ENCODE results near the gene SLC28A2. TPM values are rescaled to one million over a fixed set of nuclear protein-coding genes. Genes with fewer than 3 reads are reported as not detected.

SLC28A2 gene
- total RNA-seq (not detected), polyA plus RNA-seq (not detected)
- long read RNA-seq, donor 1 = 0 reads
- long read RNA-seq, donor 2 = 0 reads
- long read RNA-seq, donor 3, partial matches to known transcripts = 0 of 1 reads
- long read RNA-seq, donor 3, other reads (novel, unspliced or antisense) = 1 of 1 reads
- long read RNA-seq, donor 4 = 0 reads

GRCh38 chr15:45251888-45252287 is at the start of gene SLC28A2:
TSS of gene SLC28A2 (plus strand) at chr15:45252234. CDS start at chr15:45253216, 982 bp downstream.
- intact Hi-C loops (cut with DNase I) = no loop called here

GRCh38 chr15:45203182-45203581 is 48.9 kb upstream of the SLC28A2 start:
- ATAC-seq = peak in 1 of 2 donors; percentile 2
- Histone ChIP-seq H3K27me3 (ENCODE audit: control insufficient read depth, insufficient read depth) (no peaks in the 10 kb centered on the region), H3K4me3 (ENCODE audit: low read length) (no peak overlapping the region), H3K27ac (ENCODE audit: low read length) (peak overlapping the region; percentile 59), H3K4me1 (ENCODE audit: control insufficient read depth, insufficient read depth, low read length) (peaks cover 2% of the 10 kb centered on the region), H3K9me3 (ENCODE audit: control insufficient read depth, low read length) (no peaks in the 10 kb centered on the region)
- DNase-seq = peak in 2 of 3 donors; percentile 56 to 81
- intact Hi-C loops (cut with DNase I) = loop anchor here in 3 of 4 donors (5.0 to 10.0 kb wide), 5 partner anchors 36 to 199 kb away; partner anchors contain the start of gene GATM (in 1 of the 3)
- 22% methylated on average over 4 of the region's 4 CpGs for WGBS

More at GRCh38 chr15:45251888-45252287, at the start of gene SLC28A2:
- 96% methylated on average over 15 of the region's 15 CpGs for WGBS
- DNase-seq (no peak), ATAC-seq (no peak)
- Histone ChIP-seq H3K4me3 (ENCODE audit: low read length) (no peak within 1 kb of the TSS), H3K27ac (ENCODE audit: low read length) (no peak within 1 kb of the TSS), H3K9me3 (ENCODE audit: control insufficient read depth, low read length) (no peaks in the 10 kb centered on the region), H3K27me3 (ENCODE audit: control insufficient read depth, insufficient read depth) (no peaks in the 10 kb centered on the region), H3K4me1 (ENCODE audit: control insufficient read depth, insufficient read depth, low read length) (no peaks in the 10 kb centered on the region)

- intact Hi-C loops (cut with DNase I) = loop anchor here in 2 of 4 donors (10.0 kb wide), 2 partner anchors 60 to 170 kb away; partner anchors contain the start of gene GATM (in 1 of the 2)
- DNase-seq = peak in 2 of 3 donors; percentile 49 to 69
- under 1% methylated on average over 2 of the region's 2 CpGs for WGBS
Observed at GRCh38 chr15:45205192-45205591, 46.8 kb upstream of the SLC28A2 start.

GRCh38 chr15:45212493-45212892 is 39.5 kb upstream of the SLC28A2 start:
- no peak for ATAC-seq
- H3K4me1 ChIP-seq (ENCODE audit: control insufficient read depth, insufficient read depth, low read length) = no peaks in the 10 kb centered on the region
- H3K27ac ChIP-seq (ENCODE audit: low read length) = no peak overlapping the region
- no peak overlapping the region for H3K4me3 ChIP-seq (ENCODE audit: low read length)
- H3K9me3 ChIP-seq (ENCODE audit: control insufficient read depth, low read length) = no peaks in the 10 kb centered on the region
- 84% methylated on average over 1 of the region's 1 CpG for WGBS
- no peaks in the 10 kb centered on the region for H3K27me3 ChIP-seq (ENCODE audit: control insufficient read depth, insufficient read depth)
- intact Hi-C loops (cut with DNase I) = no loop called here
- no peak for DNase-seq

More at GRCh38 chr15:45205192-45205591, 46.8 kb upstream of the SLC28A2 start:
- Histone ChIP-seq H3K27ac (ENCODE audit: low read length) (no peak overlapping the region), H3K9me3 (ENCODE audit: control insufficient read depth, low read length) (no peaks in the 10 kb centered on the region), H3K27me3 (ENCODE audit: control insufficient read depth, insufficient read depth) (no peaks in the 10 kb centered on the region), H3K4me3 (ENCODE audit: low read length) (no peak overlapping the region), H3K4me1 (ENCODE audit: control insufficient read depth, insufficient read depth, low read length) (peaks cover 2% of the 10 kb centered on the region)
- no peak for ATAC-seq

- Histone ChIP-seq H3K4me1 (ENCODE audit: control insufficient read depth, insufficient read depth, low read length) (no peaks in the 10 kb centered on the region), H3K4me3 (ENCODE audit: low read length) (no peak overlapping the region), H3K27ac (ENCODE audit: low read length) (no peak overlapping the region), H3K27me3 (ENCODE audit: control insufficient read depth, insufficient read depth) (no peaks in the 10 kb centered on the region), H3K9me3 (ENCODE audit: control insufficient read depth, low read length) (no peaks in the 10 kb centered on the region)
- no peak for DNase-seq
- ATAC-seq = no peak
- 93% methylated on average over 2 of the region's 2 CpGs for WGBS
- intact Hi-C loops (cut with DNase I) = no loop called here
Observed at GRCh38 chr15:45221053-45221599, 30.9 kb upstream of the SLC28A2 start.

GRCh38 chr15:45221967-45222366 is 30.1 kb upstream of the SLC28A2 start:
- intact Hi-C loops (cut with DNase I) = no loop called here
- Histone ChIP-seq H3K27me3 (ENCODE audit: control insufficient read depth, insufficient read depth) (no peaks in the 10 kb centered on the region), H3K9me3 (ENCODE audit: control insufficient read depth, low read length) (no peaks in the 10 kb centered on the region), H3K4me1 (ENCODE audit: control insufficient read depth, insufficient read depth, low read length) (no peaks in the 10 kb centered on the region), H3K4me3 (ENCODE audit: low read length) (no peak overlapping the region), H3K27ac (ENCODE audit: low read length) (no peak overlapping the region)
- DNase-seq (no peak), ATAC-seq (no peak)
- 81% methylated on average over 4 of the region's 4 CpGs for WGBS

GRCh38 chr15:45224621-45225217 is 27.3 kb upstream of the SLC28A2 start:
- Histone ChIP-seq H3K27ac (ENCODE audit: low read length) (no peak overlapping the region), H3K9me3 (ENCODE audit: control insufficient read depth, low read length) (no peaks in the 10 kb centered on the region), H3K4me3 (ENCODE audit: low read length) (no peak overlapping the region), H3K4me1 (ENCODE audit: control insufficient read depth, insufficient read depth, low read length) (no peaks in the 10 kb centered on the region), H3K27me3 (ENCODE audit: control insufficient read depth, insufficient read depth) (no peaks in the 10 kb centered on the region)
- DNase-seq = no peak
- intact Hi-C loops (cut with DNase I) = no loop called here
- 43% methylated on average over 5 of the region's 5 CpGs for WGBS
- ATAC-seq = no peak

- ATAC-seq = no peak
- no peaks in the 10 kb centered on the region for H3K4me1 ChIP-seq (ENCODE audit: control insufficient read depth, insufficient read depth, low read length)
- no peak for DNase-seq
- H3K27me3 ChIP-seq (ENCODE audit: control insufficient read depth, insufficient read depth) = no peaks in the 10 kb centered on the region
- no peak overlapping the region for H3K27ac ChIP-seq (ENCODE audit: low read length)
- H3K4me3 ChIP-seq (ENCODE audit: low read length) = no peak overlapping the region
- H3K9me3 ChIP-seq (ENCODE audit: control insufficient read depth, low read length) = no peaks in the 10 kb centered on the region
- 74% methylated on average over 11 of the region's 11 CpGs for WGBS
- intact Hi-C loops (cut with DNase I) = no loop called here
Observed at GRCh38 chr15:45225506-45226273, 26.3 kb upstream of the SLC28A2 start.

- no peaks in the 10 kb centered on the region for H3K27me3 ChIP-seq (ENCODE audit: control insufficient read depth, insufficient read depth)
- DNase-seq = no peak
- H3K4me3 ChIP-seq (ENCODE audit: low read length) = no peak overlapping the region
- no peak overlapping the region for H3K27ac ChIP-seq (ENCODE audit: low read length)
- intact Hi-C loops (cut with DNase I) = no loop called here
- 68% methylated on average over 5 of the region's 5 CpGs for WGBS
- no peak for ATAC-seq
- peaks cover 3% of the 10 kb centered on the region for H3K4me1 ChIP-seq (ENCODE audit: control insufficient read depth, insufficient read depth, low read length)
- H3K9me3 ChIP-seq (ENCODE audit: control insufficient read depth, low read length) = no peaks in the 10 kb centered on the region
Observed at GRCh38 chr15:45228931-45229330, 23.1 kb upstream of the SLC28A2 start.

GRCh38 chr15:45230245-45230965 is 21.6 kb upstream of the SLC28A2 start:
- 0% methylated on average over 1 of the region's 1 CpG for WGBS
- ATAC-seq = no peak
- Histone ChIP-seq H3K9me3 (ENCODE audit: control insufficient read depth, low read length) (no peaks in the 10 kb centered on the region), H3K4me1 (ENCODE audit: control insufficient read depth, insufficient read depth, low read length) (peaks cover 3% of the 10 kb centered on the region), H3K27ac (ENCODE audit: low read length) (no peak overlapping the region), H3K27me3 (ENCODE audit: control insufficient read depth, insufficient read depth) (no peaks in the 10 kb centered on the region), H3K4me3 (ENCODE audit: low read length) (no peak overlapping the region)
- peak in 1 of 3 donors; percentile 58 for DNase-seq
- intact Hi-C loops (cut with DNase I) = no loop called here

Measured in right cardiac atrium (tissue), 5 donors.